ENCODE data around the gene CHGA.

The CHGA gene

DNA sequence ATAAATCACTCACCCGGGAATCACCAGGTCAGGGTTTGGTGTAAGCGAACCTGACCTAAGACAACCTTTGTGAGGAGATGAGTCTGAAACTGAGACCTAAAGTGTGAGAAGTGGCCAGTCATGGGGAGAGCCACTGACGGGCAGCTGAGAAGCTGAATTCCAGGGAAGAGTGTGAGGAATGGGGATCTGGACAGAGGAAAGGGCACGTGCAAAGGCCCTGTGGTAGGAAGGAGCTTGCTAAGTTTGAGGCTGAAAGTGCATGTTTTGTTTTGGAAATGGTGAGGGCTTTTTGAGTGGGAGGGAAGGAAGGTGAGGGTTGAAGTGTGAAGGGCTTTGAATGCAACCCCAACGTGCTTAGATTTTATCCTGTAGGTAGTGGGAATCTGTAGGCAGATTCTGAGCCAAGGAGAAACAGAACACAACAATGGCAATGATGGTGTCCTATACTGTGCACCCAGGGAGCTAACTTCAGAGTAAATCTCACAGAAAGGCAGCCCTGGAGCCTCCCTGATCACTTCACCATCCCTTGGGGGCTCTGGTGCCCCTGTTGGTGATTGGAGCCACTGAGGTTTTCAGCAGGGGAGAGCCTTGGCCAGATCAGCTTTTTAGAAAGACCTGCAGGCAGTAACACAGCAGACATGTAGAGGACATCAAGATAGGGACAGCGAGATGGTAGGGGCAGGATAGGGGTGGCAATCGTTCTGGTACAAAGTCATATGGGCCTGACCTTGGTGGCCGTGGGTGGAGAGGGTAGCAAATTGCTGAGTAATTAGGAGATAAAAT is 37.5 kb upstream of the CHGA start:
- Histone ChIP-seq H3K36me3 (ENCODE audit: control insufficient read depth, low read length) (no peaks in the 10 kb centered on the region), H3K27me3 (ENCODE audit: control insufficient read depth, low read length) (no peaks in the 10 kb centered on the region), H3K4me1 (ENCODE audit: control insufficient read depth, low read length) (no peaks in the 10 kb centered on the region), H4K20me1 (ENCODE audit: control insufficient read depth, insufficient read depth, low read depth, low read length) (no peaks in the 10 kb centered on the region), H3K4me2 (ENCODE audit: low read length) (no peak overlapping the region), H3K9me3 (ENCODE audit: control insufficient read depth, insufficient read depth, low read length) (no peaks in the 10 kb centered on the region), H3F3A (ENCODE audit: control insufficient read depth, insufficient read depth) (no peaks in the 10 kb centered on the region), H3K79me2 (ENCODE audit: control insufficient read depth, low read length) (no peaks in the 10 kb centered on the region), H3K9me2 (replicated peaks; ENCODE audit: control insufficient read depth, low read length) (no peaks in the 10 kb centered on the region), H3K27ac (ENCODE audit: low read depth, low read length) (no peak overlapping the region), H3K4me3 (ENCODE audit: low read length) (no peak overlapping the region)
- TF ChIP-seq EZH2phosphoT487 (IDR thresholded peaks at IDR 0.05; ENCODE audit: borderline replicate concordance, low read length): no peak
- TF ChIP-seq, protein P1, sequence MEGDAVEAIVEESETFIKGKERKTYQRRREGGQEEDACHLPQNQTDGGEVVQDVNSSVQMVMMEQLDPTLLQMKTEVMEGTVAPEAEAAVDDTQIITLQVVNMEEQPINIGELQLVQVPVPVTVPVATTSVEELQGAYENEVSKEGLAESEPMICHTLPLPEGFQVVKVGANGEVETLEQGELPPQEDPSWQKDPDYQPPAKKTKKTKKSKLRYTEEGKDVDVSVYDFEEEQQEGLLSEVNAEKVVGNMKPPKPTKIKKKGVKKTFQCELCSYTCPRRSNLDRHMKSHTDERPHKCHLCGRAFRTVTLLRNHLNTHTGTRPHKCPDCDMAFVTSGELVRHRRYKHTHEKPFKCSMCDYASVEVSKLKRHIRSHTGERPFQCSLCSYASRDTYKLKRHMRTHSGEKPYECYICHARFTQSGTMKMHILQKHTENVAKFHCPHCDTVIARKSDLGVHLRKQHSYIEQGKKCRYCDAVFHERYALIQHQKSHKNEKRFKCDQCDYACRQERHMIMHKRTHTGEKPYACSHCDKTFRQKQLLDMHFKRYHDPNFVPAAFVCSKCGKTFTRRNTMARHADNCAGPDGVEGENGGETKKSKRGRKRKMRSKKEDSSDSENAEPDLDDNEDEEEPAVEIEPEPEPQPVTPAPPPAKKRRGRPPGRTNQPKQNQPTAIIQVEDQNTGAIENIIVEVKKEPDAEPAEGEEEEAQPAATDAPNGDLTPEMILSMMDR (IDR thresholded peaks at IDR 0.05; ENCODE audit: low read depth, low read length, poor library complexity, severe bottlenecking): no peak

DNA sequence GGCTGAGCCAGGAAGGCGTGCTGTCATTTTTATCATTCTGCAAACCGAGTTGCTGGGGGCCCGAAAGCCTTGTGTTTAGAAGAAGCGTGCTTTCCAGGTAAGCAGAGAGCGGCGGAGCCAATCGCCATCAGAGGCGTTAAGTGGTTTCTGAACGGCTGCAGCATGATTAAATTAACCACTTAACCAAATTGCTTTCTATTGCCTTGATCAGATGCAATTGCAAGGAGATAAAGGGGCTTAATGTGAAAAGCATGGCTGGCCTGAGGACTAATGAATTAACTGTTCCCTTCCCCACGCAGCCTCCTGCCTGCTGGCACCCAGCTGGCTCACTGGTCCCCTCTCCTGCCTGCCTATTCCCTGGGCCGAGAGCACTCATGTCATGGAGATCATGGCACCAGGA is 36.6 kb upstream of the CHGA start:
- no peaks in the 10 kb centered on the region for H3K9me2 ChIP-seq (replicated peaks; ENCODE audit: control insufficient read depth, low read length)
- H3K4me3 ChIP-seq (ENCODE audit: low read length): no peak overlapping the region
- H3K79me2 ChIP-seq (ENCODE audit: control insufficient read depth, low read length): no peaks in the 10 kb centered on the region
- TF ChIP-seq EZH2phosphoT487 (IDR thresholded peaks at IDR 0.05; ENCODE audit: borderline replicate concordance, low read length): no peak
- TF ChIP-seq, protein P1 (IDR thresholded peaks at IDR 0.05; ENCODE audit: low read depth, low read length, poor library complexity, severe bottlenecking): no peak
- H3F3A ChIP-seq (ENCODE audit: control insufficient read depth, insufficient read depth): no peaks in the 10 kb centered on the region
- no peaks in the 10 kb centered on the region for H3K36me3 ChIP-seq (ENCODE audit: control insufficient read depth, low read length)
- H3K9me3 ChIP-seq (ENCODE audit: control insufficient read depth, insufficient read depth, low read length): no peaks in the 10 kb centered on the region
- no peak overlapping the region for H3K27ac ChIP-seq (ENCODE audit: low read depth, low read length)
- H3K4me1 ChIP-seq (ENCODE audit: control insufficient read depth, low read length): no peaks in the 10 kb centered on the region
- no peak overlapping the region for H3K4me2 ChIP-seq (ENCODE audit: low read length)
- H4K20me1 ChIP-seq (ENCODE audit: control insufficient read depth, insufficient read depth, low read depth, low read length): no peaks in the 10 kb centered on the region
- H3K27me3 ChIP-seq (ENCODE audit: control insufficient read depth, low read length): no peaks in the 10 kb centered on the region

DNA sequence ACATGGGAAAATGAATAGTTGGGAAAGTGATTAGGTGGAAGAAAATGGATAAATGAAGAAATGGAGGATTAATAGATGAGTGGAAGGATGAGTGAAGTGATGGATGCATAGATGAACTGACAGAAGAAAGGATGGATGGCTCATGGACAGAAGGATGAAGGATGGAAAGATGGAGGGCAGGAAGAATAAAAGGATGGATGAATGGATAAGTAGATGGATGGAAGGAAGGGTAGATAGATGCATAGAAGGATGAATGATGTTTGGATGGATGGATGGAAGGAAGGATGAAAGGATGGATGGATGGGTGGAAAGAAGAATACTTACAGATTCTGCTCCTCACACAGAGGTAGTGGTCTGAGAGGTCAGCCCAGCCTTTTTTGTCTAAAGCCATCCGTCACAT is 35.8 kb upstream of the CHGA start:
- no peaks in the 10 kb centered on the region for H3K27me3 ChIP-seq (ENCODE audit: control insufficient read depth, low read length)
- TF ChIP-seq, protein P1 (IDR thresholded peaks at IDR 0.05; ENCODE audit: low read depth, low read length, poor library complexity, severe bottlenecking): no peak
- no peak for TF ChIP-seq EZH2phosphoT487 (IDR thresholded peaks at IDR 0.05; ENCODE audit: borderline replicate concordance, low read length)
- no peak overlapping the region for H3K4me3 ChIP-seq (ENCODE audit: low read length)
- H3K4me1 ChIP-seq (ENCODE audit: control insufficient read depth, low read length): no peaks in the 10 kb centered on the region
- H3K36me3 ChIP-seq (ENCODE audit: control insufficient read depth, low read length): no peaks in the 10 kb centered on the region
- H3K9me3 ChIP-seq (ENCODE audit: control insufficient read depth, insufficient read depth, low read length): no peaks in the 10 kb centered on the region
- H3K9me2 ChIP-seq (replicated peaks; ENCODE audit: control insufficient read depth, low read length): no peaks in the 10 kb centered on the region
- no peaks in the 10 kb centered on the region for H3K79me2 ChIP-seq (ENCODE audit: control insufficient read depth, low read length)
- H4K20me1 ChIP-seq (ENCODE audit: control insufficient read depth, insufficient read depth, low read depth, low read length): no peaks in the 10 kb centered on the region
- H3K4me2 ChIP-seq (ENCODE audit: low read length): no peak overlapping the region
- H3F3A ChIP-seq (ENCODE audit: control insufficient read depth, insufficient read depth): no peaks in the 10 kb centered on the region
- no peak overlapping the region for H3K27ac ChIP-seq (ENCODE audit: low read depth, low read length)

Measured in DOHH2 (cell line).